Keratinocyte (primary cell): ENCODE measurements around the gene HMCN1. TPM values are rescaled to one million over a fixed set of nuclear protein-coding genes. Genes with fewer than 3 reads are reported as not detected.

ENCODE experiments used
- DNase-seq: peaks from one replicate; pipeline ENCODE4 v3.0.0-alpha.2; 2011; ENCODE audit warnings: low read depth, missing footprints, low spot score
- FAIRE-seq: peaks from 2 replicates; lab custom pipeline; 2011; peaks lifted over from hg19 to GRCh38; lab: Jason Lieb, UNC
- H2AFZ ChIP-seq: 2 replicates; pipeline ENCODE4 v1.6.0; 2012; ENCODE audit warnings: low read length, control low read depth, inconsistent platforms; ENCODE audit not compliant: control insufficient read depth
- H3K27ac ChIP-seq: 2 replicates; pipeline ENCODE4 v1.5.1; 2011; ENCODE audit warnings: low read length; ENCODE audit not compliant: control insufficient read depth, insufficient read depth
- H3K27me3 ChIP-seq: 3 replicates; pipeline ENCODE4 v1.6.0; 2011; ENCODE audit warnings: low read length; ENCODE audit not compliant: control insufficient read depth, insufficient read depth; ENCODE audit errors: extremely low read depth
- H3K36me3 ChIP-seq, 2 experiments: 2 replicates in 1 of 2; 3 replicates in 1 of 2; pipeline ENCODE4 v1.5.1; 2011; ENCODE audit warnings: low read length in 2 of 2, mild to moderate bottlenecking in 1 of 2; ENCODE audit not compliant: control insufficient read depth in 2 of 2, insufficient read depth in 2 of 2; ENCODE audit errors: extremely low read depth in 1 of 2
- H3K4me1 ChIP-seq: 3 replicates; pipeline ENCODE4 v1.5.1; 2011; ENCODE audit warnings: low read length; ENCODE audit not compliant: control insufficient read depth, insufficient read depth; ENCODE audit errors: extremely low read depth
- H3K4me2 ChIP-seq: 3 replicates; pipeline ENCODE4 v1.6.0; 2011; ENCODE audit warnings: low read depth, low read length; ENCODE audit not compliant: control insufficient read depth, insufficient read depth; ENCODE audit errors: extremely low read depth
- H3K4me3 ChIP-seq, 3 experiments: fragments of 200-600 bp in 1 of 3; sonication (generic) in 1 of 3; 2 replicates in 2 of 3; 3 replicates in 1 of 3; pipeline ENCODE4 v1.5.1; 2011 to 2016; ENCODE audit warnings: low read length in 3 of 3, mild to moderate bottlenecking in 3 of 3, control low read depth in 2 of 3, inconsistent platforms in 1 of 3, low read depth in 1 of 3, mixed read lengths in 1 of 3, mixed run types in 1 of 3, moderate library complexity in 1 of 3; ENCODE audit not compliant: control insufficient read depth in 2 of 3, insufficient read depth in 2 of 3; ENCODE audit errors: extremely low read depth in 1 of 3
- H3K79me2 ChIP-seq: 2 replicates; pipeline ENCODE4 v1.6.0; 2012; ENCODE audit warnings: low read length; ENCODE audit not compliant: control insufficient read depth, insufficient read depth
- H3K9ac ChIP-seq: 3 replicates; pipeline ENCODE4 v1.6.0; 2011; ENCODE audit warnings: low read length; ENCODE audit not compliant: control insufficient read depth, insufficient read depth; ENCODE audit errors: extremely low read depth
- H3K9me1 ChIP-seq: 3 replicates; pipeline ENCODE4 v1.6.0; 2011; ENCODE audit warnings: low read length; ENCODE audit not compliant: control insufficient read depth, insufficient read depth; ENCODE audit errors: extremely low read depth
- H3K9me3 ChIP-seq: 2 replicates; pipeline ENCODE4 v1.5.1; 2012; ENCODE audit warnings: low read depth, low read length; ENCODE audit not compliant: control insufficient read depth
- H4K20me1 ChIP-seq: 3 replicates; pipeline ENCODE4 v1.6.0; 2011; ENCODE audit warnings: low read length; ENCODE audit not compliant: control insufficient read depth, insufficient read depth; ENCODE audit errors: extremely low read depth
- EZH2 ChIP-seq: IDR thresholded peaks from one replicate; pipeline ENCODE4 v1.6.1; 2012; ENCODE audit warnings: inconsistent platforms, mild to moderate bottlenecking, low read length, moderate library complexity
- dilution Hi-C: fragments of 300-500 bp; cut with MboI; formaldehyde crosslinking; loops from one replicate; pipeline ENCODE4 v1.7.0; 2020; ENCODE audit warnings: low sequenced_read_pairs; ENCODE audit not compliant: extremely low pct_ligation_motif_present
- polyA plus RNA-seq, 5 experiments: library from polyadenylated mRNA; depleted of rRNA in 3 of 5; stranded (reverse) in 3 of 5; stranded (forward) in 1 of 5; unstranded in 1 of 5; fragments of >200 nt; gene quantifications; 1 replicate in 1 of 5; 2 replicates in 3 of 5; 3 replicates in 1 of 5; pipeline versions ENCODE4 v1.2.1 to v1.2.3, GENCODE V29; 2011 to 2012; ENCODE audit warnings: missing spikeins in 2 of 5, low read depth in 1 of 5, low replicate concordance in 1 of 5
- TF ChIP-seq, protein P1 (sequence below), 3 experiments: IDR thresholded peaks in 1 of 3; conservative IDR thresholded peaks in 1 of 3; optimal IDR thresholded peaks in 1 of 3; 2 replicates in 2 of 3; 3 replicates in 1 of 3; pipeline versions ENCODE3 to v1.5.1; 2011; ENCODE audit warnings: low read length in 3 of 3, mild to moderate bottlenecking in 3 of 3, moderate library complexity in 2 of 3, control low read depth in 1 of 3, inconsistent platforms in 1 of 3; ENCODE audit not compliant: insufficient read depth in 2 of 3; ENCODE audit errors: extremely low read depth in 1 of 3

Gene HMCN1
- polyA plus RNA-seq, 1 donor (not counting 4 experiments of a cell fraction or from before 2014, with no cell fraction given): 1.8 TPM

DNA sequence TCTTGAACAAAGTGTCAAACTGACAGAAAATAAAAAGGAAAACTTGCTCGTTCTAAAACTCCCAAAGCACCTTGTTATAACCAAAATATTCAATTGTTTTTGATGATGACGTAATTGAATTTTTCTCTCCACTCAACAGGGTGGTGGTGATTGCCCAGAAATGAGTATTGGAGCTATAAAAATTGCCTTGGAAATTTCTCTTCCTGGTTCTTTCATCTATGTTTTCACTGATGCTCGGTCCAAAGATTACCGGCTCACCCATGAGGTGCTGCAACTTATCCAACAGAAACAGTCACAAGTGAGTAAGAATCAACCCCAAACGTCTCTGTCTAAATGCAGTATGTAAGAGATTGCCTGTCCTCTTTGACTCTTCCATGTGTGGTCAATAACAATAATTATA, 130.1 kb downstream of the HMCN1 start:
- H3K36me3 ChIP-seq: no peaks in the 10 kb centered on the region
- H3K9me1 ChIP-seq: no peaks in the 10 kb centered on the region
- no peaks in the 10 kb centered on the region for H3K9me3 ChIP-seq
- no peaks in the 10 kb centered on the region for H4K20me1 ChIP-seq
- peaks cover 15% of the 10 kb centered on the region for H3K4me1 ChIP-seq
- DNase-seq (no peak), FAIRE-seq (peak; percentile 9)
- no peaks in the 10 kb centered on the region for H3K27me3 ChIP-seq
- dilution Hi-C loops: no loop called here
- H3K27ac ChIP-seq: peak overlapping the region; percentile 76
- H3K9ac ChIP-seq: no peak overlapping the region
- no peak overlapping the region for H3K4me2 ChIP-seq
- no peak overlapping the region for H3K4me3 ChIP-seq
- no peaks in the 10 kb centered on the region for H3K79me2 ChIP-seq
- no peak overlapping the region for H2AFZ ChIP-seq
- TF ChIP-seq EZH2: no peak

DNA sequence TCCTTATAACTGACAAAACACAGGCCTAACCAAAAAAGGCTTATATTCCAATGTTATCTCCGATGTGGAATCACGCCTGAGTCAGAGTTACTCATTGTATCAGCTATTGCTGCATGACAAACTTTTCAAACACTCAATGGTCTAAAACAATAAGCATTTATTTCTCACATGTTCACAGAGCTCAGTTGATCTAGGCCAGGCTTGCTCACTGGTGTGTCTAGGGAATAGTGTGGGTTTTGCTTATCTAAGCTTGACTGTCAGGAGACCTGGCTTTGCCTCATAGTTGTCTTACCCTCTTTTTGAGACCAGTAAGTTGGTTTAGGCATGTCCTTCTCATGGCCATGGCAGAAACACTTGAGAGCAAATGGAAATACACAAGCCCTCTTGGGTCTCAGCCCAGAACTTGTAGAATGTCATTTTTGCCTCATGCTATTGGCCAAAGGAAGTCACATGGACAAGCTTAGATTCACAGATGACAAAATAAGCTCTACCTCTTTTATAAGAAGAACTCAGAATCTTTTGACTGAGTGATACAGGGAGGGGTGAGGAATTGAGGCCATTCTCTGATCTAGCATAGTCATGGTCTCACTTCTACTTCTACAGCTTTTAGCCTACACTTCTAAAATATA, 130.8 kb downstream of the HMCN1 start:
- Histone ChIP-seq H3K9me3 (no peaks in the 10 kb centered on the region), H3K36me3 (no peaks in the 10 kb centered on the region), H3K27me3 (no peaks in the 10 kb centered on the region), H4K20me1 (no peaks in the 10 kb centered on the region), H3K4me1 (peaks cover 15% of the 10 kb centered on the region), H3K79me2 (no peaks in the 10 kb centered on the region), H3K27ac (peak overlapping the region; percentile 76), H3K4me2 (peak overlapping the region; percentile 15), H3K9me1 (no peaks in the 10 kb centered on the region), H2AFZ (peak overlapping the region; percentile 43), H3K4me3 (no peak overlapping the region), H3K9ac (no peak overlapping the region)
- FAIRE-seq: peak; percentile 98
- dilution Hi-C loops: no loop called here
- DNase-seq: peak; percentile 33
- TF ChIP-seq EZH2: no peak
- TF ChIP-seq, protein P1, sequence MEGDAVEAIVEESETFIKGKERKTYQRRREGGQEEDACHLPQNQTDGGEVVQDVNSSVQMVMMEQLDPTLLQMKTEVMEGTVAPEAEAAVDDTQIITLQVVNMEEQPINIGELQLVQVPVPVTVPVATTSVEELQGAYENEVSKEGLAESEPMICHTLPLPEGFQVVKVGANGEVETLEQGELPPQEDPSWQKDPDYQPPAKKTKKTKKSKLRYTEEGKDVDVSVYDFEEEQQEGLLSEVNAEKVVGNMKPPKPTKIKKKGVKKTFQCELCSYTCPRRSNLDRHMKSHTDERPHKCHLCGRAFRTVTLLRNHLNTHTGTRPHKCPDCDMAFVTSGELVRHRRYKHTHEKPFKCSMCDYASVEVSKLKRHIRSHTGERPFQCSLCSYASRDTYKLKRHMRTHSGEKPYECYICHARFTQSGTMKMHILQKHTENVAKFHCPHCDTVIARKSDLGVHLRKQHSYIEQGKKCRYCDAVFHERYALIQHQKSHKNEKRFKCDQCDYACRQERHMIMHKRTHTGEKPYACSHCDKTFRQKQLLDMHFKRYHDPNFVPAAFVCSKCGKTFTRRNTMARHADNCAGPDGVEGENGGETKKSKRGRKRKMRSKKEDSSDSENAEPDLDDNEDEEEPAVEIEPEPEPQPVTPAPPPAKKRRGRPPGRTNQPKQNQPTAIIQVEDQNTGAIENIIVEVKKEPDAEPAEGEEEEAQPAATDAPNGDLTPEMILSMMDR (optimal IDR thresholded peaks at IDR 0.05 in 1 of 3, IDR thresholded peaks at IDR 0.05 in 1 of 3, conservative IDR thresholded peaks at IDR 0.05 in 1 of 3; ENCODE audit: extremely low read depth in 1 of 3, insufficient read depth in 2 of 3, low read length in 3 of 3): no peak

DNA sequence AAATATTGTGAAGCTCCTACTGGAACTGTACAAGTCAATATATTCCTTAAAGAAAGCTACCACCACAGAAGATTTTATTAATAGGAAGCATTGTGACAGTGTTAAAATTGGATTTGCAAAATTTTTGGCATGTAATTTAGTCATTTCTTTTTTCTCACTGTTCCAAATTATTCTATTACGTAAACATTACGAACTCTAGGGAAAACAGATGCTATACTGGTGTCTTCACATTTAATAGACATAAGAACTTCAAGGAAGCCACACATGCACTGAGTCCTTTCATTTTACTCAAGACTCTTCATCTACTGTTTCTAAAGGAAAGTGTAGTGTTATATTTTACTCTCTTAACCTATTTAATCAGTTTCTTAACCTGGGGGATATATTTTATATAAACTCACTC, 135.4 kb downstream of the HMCN1 start:
- Histone ChIP-seq H2AFZ (no peak overlapping the region), H3K9me3 (no peaks in the 10 kb centered on the region), H3K4me3 (no peak overlapping the region), H3K4me2 (no peak overlapping the region), H3K9me1 (no peaks in the 10 kb centered on the region), H3K9ac (no peak overlapping the region), H3K79me2 (no peaks in the 10 kb centered on the region), H4K20me1 (no peaks in the 10 kb centered on the region), H3K27me3 (no peaks in the 10 kb centered on the region), H3K36me3 (no peaks in the 10 kb centered on the region), H3K4me1 (peaks cover 8% of the 10 kb centered on the region), H3K27ac (no peak overlapping the region)
- no peak for FAIRE-seq
- dilution Hi-C loops: no loop called here
- DNase-seq: no peak
- TF ChIP-seq, protein P1 (optimal IDR thresholded peaks at IDR 0.05 in 1 of 3, IDR thresholded peaks at IDR 0.05 in 1 of 3, conservative IDR thresholded peaks at IDR 0.05 in 1 of 3; ENCODE audit: extremely low read depth in 1 of 3, insufficient read depth in 2 of 3, low read length in 3 of 3): no peak
- no peak for TF ChIP-seq EZH2
